Osteoblast (primary cell): ENCODE results near the gene ISY1. TPM values are rescaled to one million over a fixed set of nuclear protein-coding genes. Genes with fewer than 3 reads are reported as not detected.
A peak's percentile ranks its signal among the peaks of the same experiment; 100 is the strongest.

Experiments used
- DNase-seq: peaks from one replicate; pipeline ENCODE4 v3.0.0; 2011; ENCODE audit warnings: low spot score, mixed read lengths; ENCODE audit not compliant: insufficient read length; ENCODE audit errors: missing footprints
- H2AFZ ChIP-seq: 2 replicates; pipeline ENCODE4 v1.6.0; 2011; ENCODE audit warnings: mild to moderate bottlenecking, low read length
- H3K27ac ChIP-seq: 2 replicates; pipeline ENCODE4 v1.5.1; 2011; ENCODE audit warnings: mild to moderate bottlenecking, low read depth, low read length, moderate library complexity
- H3K27me3 ChIP-seq: 2 replicates; pipeline ENCODE4 v1.6.0; 2012; ENCODE audit warnings: mild to moderate bottlenecking, control low read depth, inconsistent platforms, low read length, moderate library complexity; ENCODE audit not compliant: insufficient read depth
- H3K36me3 ChIP-seq: 2 replicates; pipeline ENCODE4 v1.5.1; 2011; ENCODE audit warnings: mild to moderate bottlenecking, low read length, control low read depth, moderate library complexity; ENCODE audit not compliant: insufficient read depth
- H3K4me1 ChIP-seq: 2 replicates; pipeline ENCODE4 v1.5.1; 2011; ENCODE audit warnings: mild to moderate bottlenecking, low read length, control low read depth, moderate library complexity; ENCODE audit not compliant: insufficient read depth
- H3K4me2 ChIP-seq: 2 replicates; pipeline ENCODE4 v1.6.0; 2011; ENCODE audit warnings: mild to moderate bottlenecking, low read length; ENCODE audit not compliant: insufficient read depth
- H3K4me3 ChIP-seq: fragments of 200-600 bp; sonication (generic); 3 replicates; pipeline ENCODE4 v1.5.1; 2012; ENCODE audit warnings: mild to moderate bottlenecking, low read length, inconsistent platforms; ENCODE audit not compliant: insufficient read depth
- H3K79me2 ChIP-seq: 2 replicates; pipeline ENCODE4 v1.6.0; 2012; ENCODE audit warnings: mild to moderate bottlenecking, low read length, control low read depth, inconsistent platforms; ENCODE audit not compliant: insufficient read depth
- H3K9me3 ChIP-seq: 2 replicates; pipeline ENCODE4 v1.5.1; 2011; ENCODE audit warnings: low read depth, low read length, control low read depth
- H4K20me1 ChIP-seq: 2 replicates; pipeline ENCODE4 v1.6.0; 2012; ENCODE audit warnings: mild to moderate bottlenecking, low read length, control low read depth; ENCODE audit not compliant: insufficient read depth
- total RNA-seq: library from RNA; depleted of rRNA; stranded (reverse); fragments of >200 nt; gene quantifications from 2 replicates; pipeline ENCODE4 v1.2.3, GENCODE V29; 2012
- TF ChIP-seq, protein P1 (sequence below): IDR thresholded peaks from 2 replicates; pipeline ENCODE4 v1.5.1; 2011; ENCODE audit warnings: mild to moderate bottlenecking, low read depth, low read length, moderate library complexity; ENCODE audit errors: extremely low read depth

The ISY1 gene
- 29.0 and 31.8 TPM in 2 replicates for total RNA-seq

DNA sequence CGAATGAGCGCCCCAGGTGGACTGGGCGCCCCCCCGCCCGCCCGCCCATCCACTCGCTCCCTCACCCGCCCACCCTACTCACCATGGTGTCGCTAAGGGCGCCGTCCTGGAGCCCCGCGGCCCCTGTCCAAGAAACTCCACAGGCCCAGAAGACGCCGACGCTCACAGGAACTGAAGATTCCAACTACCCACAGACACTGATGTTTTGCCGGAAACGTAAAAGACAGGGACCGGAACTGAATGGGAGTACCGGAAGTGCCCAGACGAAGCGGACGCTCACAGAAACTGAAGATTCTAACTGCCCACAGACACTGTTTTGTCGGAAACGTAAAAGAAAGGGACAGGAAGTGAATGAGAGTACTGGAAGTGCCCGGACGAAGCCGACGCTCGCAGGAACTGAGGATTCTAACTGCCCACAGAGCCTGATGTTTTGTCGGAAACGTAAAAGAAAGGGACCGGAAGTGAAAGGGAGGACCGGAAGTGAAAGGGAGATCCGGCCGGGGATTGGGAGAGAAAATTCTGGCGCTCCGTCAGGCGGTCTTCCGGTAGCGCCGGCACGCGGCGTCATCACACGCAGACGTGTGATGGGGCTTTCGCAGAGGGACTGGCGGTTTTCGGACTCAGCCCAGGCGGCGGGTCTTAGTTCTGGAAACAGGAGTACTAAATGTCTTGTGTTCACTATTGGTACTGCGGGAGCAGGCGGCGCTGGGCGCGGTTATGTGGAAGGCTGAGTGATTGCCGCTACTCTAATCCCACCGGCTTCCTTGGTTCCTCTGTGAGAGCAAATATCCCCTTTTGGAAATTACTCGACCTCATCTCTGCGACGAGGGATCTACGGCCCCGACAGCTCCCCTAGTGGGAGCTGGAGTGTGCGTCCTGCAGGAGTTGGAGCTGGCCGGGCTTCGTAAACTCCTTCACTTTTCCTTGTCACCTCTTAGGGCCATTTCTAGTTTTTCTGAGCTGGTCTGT is at the start of gene ISY1:
Gene ISY1 (minus strand): TSS at position 173 of the 969 bp plus-strand sequence. CDS start 88 bp downstream, at position 85.
- peak; percentile 97 for DNase-seq
- TF ChIP-seq, protein P1, sequence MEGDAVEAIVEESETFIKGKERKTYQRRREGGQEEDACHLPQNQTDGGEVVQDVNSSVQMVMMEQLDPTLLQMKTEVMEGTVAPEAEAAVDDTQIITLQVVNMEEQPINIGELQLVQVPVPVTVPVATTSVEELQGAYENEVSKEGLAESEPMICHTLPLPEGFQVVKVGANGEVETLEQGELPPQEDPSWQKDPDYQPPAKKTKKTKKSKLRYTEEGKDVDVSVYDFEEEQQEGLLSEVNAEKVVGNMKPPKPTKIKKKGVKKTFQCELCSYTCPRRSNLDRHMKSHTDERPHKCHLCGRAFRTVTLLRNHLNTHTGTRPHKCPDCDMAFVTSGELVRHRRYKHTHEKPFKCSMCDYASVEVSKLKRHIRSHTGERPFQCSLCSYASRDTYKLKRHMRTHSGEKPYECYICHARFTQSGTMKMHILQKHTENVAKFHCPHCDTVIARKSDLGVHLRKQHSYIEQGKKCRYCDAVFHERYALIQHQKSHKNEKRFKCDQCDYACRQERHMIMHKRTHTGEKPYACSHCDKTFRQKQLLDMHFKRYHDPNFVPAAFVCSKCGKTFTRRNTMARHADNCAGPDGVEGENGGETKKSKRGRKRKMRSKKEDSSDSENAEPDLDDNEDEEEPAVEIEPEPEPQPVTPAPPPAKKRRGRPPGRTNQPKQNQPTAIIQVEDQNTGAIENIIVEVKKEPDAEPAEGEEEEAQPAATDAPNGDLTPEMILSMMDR: peak; percentile 95
- Histone ChIP-seq H4K20me1 (no peaks in the 10 kb centered on the region), H3K9me3 (no peaks in the 10 kb centered on the region), H3K4me3 (peak within 1 kb of the TSS; percentile 92), H3K4me2 (peak within 1 kb of the TSS; percentile 97), H3K79me2 (peaks cover 25% of the 10 kb centered on the region), H3K27me3 (no peaks in the 10 kb centered on the region), H3K4me1 (peaks cover 21% of the 10 kb centered on the region), H2AFZ (peak within 1 kb of the TSS; percentile 100), H3K36me3 (peaks cover 32% of the 10 kb centered on the region), H3K27ac (peak within 1 kb of the TSS; percentile 100)

DNA sequence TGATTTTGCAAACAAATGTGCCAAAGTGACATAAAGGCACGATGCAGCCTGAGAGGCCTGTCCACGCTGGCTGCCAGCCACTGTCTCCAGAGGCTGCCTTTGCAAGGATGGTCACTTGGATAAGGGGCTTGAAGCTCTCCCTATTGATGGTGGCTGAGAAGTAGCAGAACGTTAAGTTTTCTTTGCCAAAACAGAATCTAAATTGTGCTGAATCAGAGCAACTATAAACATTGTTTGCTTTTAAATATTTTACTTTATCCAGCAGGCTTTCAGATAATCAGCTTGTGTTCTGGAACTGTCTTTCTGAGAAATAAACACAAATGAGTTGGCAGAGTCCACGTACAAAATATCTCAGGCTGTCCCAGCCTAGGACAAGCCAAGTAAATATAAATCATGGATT is 46.6 kb upstream of the ISY1 start:
- no peaks in the 10 kb centered on the region for H3K9me3 ChIP-seq
- DNase-seq: peak; percentile 55
- no peak overlapping the region for H3K4me3 ChIP-seq
- TF ChIP-seq, protein P1: no peak
- H4K20me1 ChIP-seq: no peaks in the 10 kb centered on the region
- peak overlapping the region; percentile 32 for H2AFZ ChIP-seq
- no peaks in the 10 kb centered on the region for H3K27me3 ChIP-seq
- no peaks in the 10 kb centered on the region for H3K36me3 ChIP-seq
- no peaks in the 10 kb centered on the region for H3K79me2 ChIP-seq
- peaks cover 11% of the 10 kb centered on the region for H3K4me1 ChIP-seq
- H3K27ac ChIP-seq: no peak overlapping the region
- no peak overlapping the region for H3K4me2 ChIP-seq

DNA sequence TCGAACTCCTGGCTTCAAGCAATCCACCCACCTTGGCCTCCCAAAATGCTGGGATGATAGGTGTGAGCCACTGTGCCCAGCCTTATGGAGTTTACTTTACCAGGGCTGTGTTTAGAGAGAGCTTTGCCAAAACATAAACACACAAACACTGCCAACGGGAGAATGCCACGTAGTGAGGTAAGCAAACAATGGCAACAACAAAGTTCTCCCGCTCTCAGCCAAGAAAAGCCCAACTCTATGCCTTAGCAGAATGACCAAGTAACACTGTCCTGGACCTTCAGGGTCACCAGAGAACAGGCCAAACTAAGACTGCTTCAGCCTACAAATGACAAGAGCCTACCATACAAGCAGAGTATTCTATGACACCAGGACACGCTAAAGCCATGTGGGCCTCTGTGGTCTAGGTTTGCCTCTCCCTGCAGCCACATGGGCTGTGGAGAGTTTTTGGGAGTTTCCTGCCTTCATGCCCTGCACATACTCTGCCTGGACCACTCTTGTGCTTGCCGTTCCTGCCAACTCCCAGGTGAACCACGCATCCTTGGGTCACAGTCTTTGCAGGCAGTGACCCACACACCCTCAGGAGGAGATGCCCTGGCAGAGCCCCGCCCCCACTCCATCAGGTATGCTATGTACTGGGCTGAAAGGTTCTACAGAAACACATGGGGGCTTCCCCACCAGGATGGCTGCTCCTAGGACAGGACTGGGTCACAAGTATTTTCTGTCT is 44.4 kb upstream of the ISY1 start:
- no peak overlapping the region for H3K4me3 ChIP-seq

More for the DNA sequence above, 44.4 kb upstream of the ISY1 start:
- peak; percentile 22 for DNase-seq
- Histone ChIP-seq H3K4me2 (no peak overlapping the region), H3K9me3 (no peaks in the 10 kb centered on the region), H3K4me1 (no peaks in the 10 kb centered on the region), H3K27ac (no peak overlapping the region), H4K20me1 (no peaks in the 10 kb centered on the region), H3K27me3 (no peaks in the 10 kb centered on the region), H2AFZ (no peak overlapping the region), H3K36me3 (no peaks in the 10 kb centered on the region), H3K79me2 (no peaks in the 10 kb centered on the region)
- TF ChIP-seq, protein P1: no peak
